GM13977 (cell line): ENCODE results near the gene SELENOM.

ENCODE experiments used
- DNase-seq: peaks from one replicate; pipeline ENCODE4 v3.0.0; 2012; ENCODE audit warnings: low spot score
- in situ Hi-C: fragments of 300-500 bp; cut with MboI; formaldehyde crosslinking; loops from one replicate; pipeline ENCODE4 v1.12.0; 2022; ENCODE audit warnings: low sequenced_read_pairs, low pct_unique_long_range_greater_than_20kb, mixed read lengths, inconsistent platforms; ENCODE audit not compliant: unreplicated experiment
- TF ChIP-seq, protein P1 (sequence below): IDR thresholded peaks from 2 replicates; pipeline ENCODE4 v1.5.1; 2012; ENCODE audit warnings: mild to moderate bottlenecking, control low read depth; ENCODE audit not compliant: insufficient read depth; ENCODE audit errors: extremely low read depth, missing control alignments

SELENOM gene

DNA sequence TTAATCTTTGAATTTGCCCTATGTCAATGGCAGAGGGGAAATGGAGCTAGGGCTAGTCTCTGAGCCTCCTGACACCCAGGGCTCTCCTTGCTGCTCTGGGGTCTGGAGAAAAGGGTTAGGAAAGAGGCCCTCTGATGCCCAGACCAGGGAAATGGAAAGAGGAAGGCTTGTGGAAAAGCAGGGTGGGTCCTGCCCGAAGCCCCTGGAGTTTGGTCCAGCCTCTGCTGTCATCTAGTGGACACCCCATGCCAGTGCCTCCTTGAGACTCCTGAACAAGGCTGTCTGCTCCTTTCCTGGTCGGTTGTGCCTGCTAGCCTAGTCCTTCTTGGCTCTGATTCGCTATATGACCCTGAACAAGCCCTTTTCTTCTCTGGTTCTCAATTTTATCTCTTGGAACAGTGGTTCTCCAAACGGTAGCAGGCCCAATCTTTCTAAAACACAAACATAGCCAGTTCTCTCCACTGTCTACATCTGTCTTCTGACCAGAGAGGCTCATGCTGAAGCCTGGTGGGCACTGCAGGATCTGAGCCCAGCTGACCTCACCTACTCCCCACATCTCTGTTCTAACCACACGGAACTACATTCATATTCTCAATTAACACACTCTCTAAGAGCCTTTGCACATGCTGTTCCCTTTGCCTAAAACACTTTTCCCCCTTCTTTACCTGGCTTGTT lies 41.7 kb upstream of the SELENOM start:
- TF ChIP-seq, protein P1, sequence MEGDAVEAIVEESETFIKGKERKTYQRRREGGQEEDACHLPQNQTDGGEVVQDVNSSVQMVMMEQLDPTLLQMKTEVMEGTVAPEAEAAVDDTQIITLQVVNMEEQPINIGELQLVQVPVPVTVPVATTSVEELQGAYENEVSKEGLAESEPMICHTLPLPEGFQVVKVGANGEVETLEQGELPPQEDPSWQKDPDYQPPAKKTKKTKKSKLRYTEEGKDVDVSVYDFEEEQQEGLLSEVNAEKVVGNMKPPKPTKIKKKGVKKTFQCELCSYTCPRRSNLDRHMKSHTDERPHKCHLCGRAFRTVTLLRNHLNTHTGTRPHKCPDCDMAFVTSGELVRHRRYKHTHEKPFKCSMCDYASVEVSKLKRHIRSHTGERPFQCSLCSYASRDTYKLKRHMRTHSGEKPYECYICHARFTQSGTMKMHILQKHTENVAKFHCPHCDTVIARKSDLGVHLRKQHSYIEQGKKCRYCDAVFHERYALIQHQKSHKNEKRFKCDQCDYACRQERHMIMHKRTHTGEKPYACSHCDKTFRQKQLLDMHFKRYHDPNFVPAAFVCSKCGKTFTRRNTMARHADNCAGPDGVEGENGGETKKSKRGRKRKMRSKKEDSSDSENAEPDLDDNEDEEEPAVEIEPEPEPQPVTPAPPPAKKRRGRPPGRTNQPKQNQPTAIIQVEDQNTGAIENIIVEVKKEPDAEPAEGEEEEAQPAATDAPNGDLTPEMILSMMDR, result peak; percentile 80
- in situ Hi-C loops, result no loop called here
- DNase-seq, result peak; percentile 75

DNA sequence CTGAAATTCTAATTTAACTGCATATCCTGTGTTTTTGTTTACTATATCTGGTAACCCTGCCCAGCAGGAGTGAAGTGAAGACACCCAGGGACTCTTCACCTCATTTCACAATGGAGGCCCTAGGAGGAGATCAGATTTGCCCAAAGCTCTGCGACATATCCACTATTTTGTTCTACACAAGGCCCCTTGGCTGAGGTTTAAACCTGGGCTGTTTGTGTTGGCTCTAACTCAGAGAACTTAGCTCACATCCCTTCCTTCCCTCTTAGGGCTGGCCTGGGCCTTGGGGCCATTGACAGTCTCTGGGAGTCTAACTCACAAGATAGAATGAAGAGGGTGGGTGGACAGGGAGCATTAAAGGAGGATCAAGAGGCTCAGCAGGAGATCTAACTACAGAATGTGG lies 41.1 kb upstream of the SELENOM start:
- no peak for DNase-seq
- in situ Hi-C loops, result no loop called here
- TF ChIP-seq, protein P1, result no peak

DNA sequence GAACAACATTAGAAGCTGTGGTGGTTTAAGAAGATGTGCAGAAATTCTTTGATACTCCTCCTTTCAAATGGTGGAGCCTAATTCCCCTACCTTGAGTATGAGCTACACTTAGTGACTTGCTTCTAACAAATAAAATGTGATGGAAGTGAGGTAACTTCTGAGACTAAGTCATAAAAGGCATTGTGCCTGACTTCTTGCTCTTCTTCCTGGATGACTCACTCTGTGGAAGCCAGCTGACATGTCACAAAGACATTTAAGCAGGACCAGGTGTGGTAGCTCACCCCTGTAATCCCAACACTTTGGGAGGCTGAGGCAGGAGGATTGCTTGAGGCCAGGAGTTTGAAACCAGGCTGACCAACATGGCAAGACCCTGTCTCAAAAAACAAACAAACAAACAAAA lies 36.9 kb upstream of the SELENOM start:
- TF ChIP-seq, protein P1, result no peak
- in situ Hi-C loops, result no loop called here
- no peak for DNase-seq

DNA sequence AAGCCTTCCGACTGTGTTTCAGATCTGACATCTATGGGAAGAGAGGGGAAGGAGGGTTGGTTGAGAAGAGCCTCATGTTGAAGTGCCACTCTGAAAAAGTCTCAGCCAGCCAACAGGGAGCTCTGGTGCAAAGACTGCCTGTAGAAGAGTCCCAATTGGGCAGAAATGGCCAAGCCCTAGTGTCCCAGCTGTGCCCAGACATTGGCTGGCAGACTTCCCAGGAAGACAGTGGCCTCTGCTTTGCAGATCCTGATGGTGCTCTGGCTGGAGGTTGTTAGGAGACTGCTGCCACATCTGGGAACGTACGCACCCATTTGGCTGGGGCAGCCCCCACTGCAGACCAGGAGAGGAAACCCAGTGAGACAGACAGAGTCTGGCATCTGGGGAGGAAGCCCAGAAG lies 36.2 kb upstream of the SELENOM start:
- DNase-seq, result no peak
- TF ChIP-seq, protein P1, result no peak
- in situ Hi-C loops, result no loop called here

DNA sequence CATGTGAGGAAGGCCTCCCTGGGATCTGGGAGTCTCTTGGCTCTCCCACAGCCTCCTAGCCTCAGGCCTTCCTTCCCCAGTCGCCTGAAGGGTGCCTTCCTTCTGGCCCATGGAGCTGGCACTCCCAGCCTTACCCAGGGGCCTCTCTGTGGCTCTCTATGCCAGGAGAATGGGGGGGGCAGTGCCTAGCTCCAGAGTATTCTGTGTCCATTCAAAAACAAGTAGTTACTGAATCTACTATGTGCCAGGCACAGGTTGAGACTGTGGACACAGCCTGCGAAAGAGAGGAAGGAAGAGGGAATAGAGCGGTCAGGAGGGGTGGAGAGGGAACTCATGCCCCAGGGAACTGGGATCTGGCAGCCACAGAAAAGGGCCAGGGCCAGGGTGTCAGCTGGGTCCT lies 35.7 kb upstream of the SELENOM start:
- TF ChIP-seq, protein P1, result no peak
- in situ Hi-C loops, result no loop called here
- no peak for DNase-seq

DNA sequence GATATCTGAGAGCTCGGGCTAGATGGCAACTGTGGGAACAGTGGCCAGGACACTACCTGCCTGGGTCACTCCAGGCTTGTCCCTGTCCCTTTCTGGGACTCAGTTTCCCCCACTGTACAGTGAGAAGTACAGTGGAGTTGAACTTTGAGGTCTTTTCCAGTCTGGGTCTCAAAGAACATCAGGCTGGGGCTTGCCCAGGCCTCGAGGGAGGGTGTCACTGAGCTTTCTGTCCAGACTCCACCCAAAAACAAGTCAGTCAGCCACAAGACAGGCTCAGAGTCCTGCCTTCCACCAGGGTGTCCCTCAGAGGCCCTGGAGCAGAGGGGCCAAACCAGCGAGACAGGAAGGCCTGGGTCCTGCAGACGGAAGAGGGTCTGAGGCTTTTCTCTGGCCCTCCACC lies 34.9 kb upstream of the SELENOM start:
- TF ChIP-seq, protein P1, result no peak
- no peak for DNase-seq
- in situ Hi-C loops, result no loop called here
